HepG2 (cell line): Measurements from ENCODE around the gene PLEKHG4B. TPM values are rescaled to one million over a fixed set of nuclear protein-coding genes. Genes with fewer than 3 reads are reported as not detected.

Source experiments
- NFKBIZ ChIP-seq: IDR thresholded peaks from 2 replicates; pipeline ENCODE4 v1.6.1; 2018; ENCODE audit warnings: missing genetic modification reagents, missing compliant biosample characterization
- ZNF652 ChIP-seq: IDR thresholded peaks from 2 replicates; pipeline ENCODE4 v1.6.1; 2016; ENCODE audit warnings: low read depth, borderline replicate concordance
- ZNF841 ChIP-seq: sonication (generic); formaldehyde crosslinking; IDR thresholded peaks from 2 replicates; pipeline ENCODE4 v1.8.1; 2023; ENCODE audit warnings: missing genetic modification reagents, borderline replicate concordance
- polyA plus RNA-seq, 8 experiments: library from polyadenylated mRNA; depleted of rRNA in 3 of 8; stranded (reverse) in 7 of 8; unstranded in 1 of 8; fragments of >200 nt; fragmentation: Illumina TruSeq in 4 of 8; extraction: Trizol in 4 of 8; gene quantifications; 2 replicates each; pipeline versions ENCODE4 v1.2.1 to v1.2.3, GENCODE V29; 2011 to 2016; ENCODE audit warnings: low read depth in 4 of 8, missing spikeins in 1 of 8, mixed read lengths in 1 of 8; ENCODE audit not compliant: insufficient read depth in 1 of 8
- total RNA-seq, 5 experiments: library from RNA; depleted of rRNA; stranded (reverse); fragments of >200 nt; fragmentation: Illumina TruSeq; extraction: Trizol; gene quantifications; 2 replicates each; pipeline ENCODE4 v1.2.3, GENCODE V29; 2016; ENCODE audit warnings: low read depth in 1 of 5
- TF ChIP-seq, protein P1 (sequence below): sonication (generic); formaldehyde crosslinking; IDR thresholded peaks from 2 replicates; pipeline ENCODE4 v1.5.0; 2020; ENCODE audit warnings: mild to moderate bottlenecking, missing genetic modification reagents, borderline replicate concordance
- TF ChIP-seq, protein P2 (sequence below): sonication (generic); formaldehyde crosslinking; IDR thresholded peaks from 2 replicates; pipeline ENCODE4 v1.5.0; 2020; ENCODE audit warnings: missing genetic modification reagents
- TF ChIP-seq, protein P3 (sequence below): sonication (generic); formaldehyde crosslinking; IDR thresholded peaks from 2 replicates; pipeline ENCODE4 v1.8.1; 2023; ENCODE audit warnings: mild to moderate bottlenecking, missing genetic modification reagents
- TF ChIP-seq, protein P4 (sequence below): fragments of 450-650 bp; IDR thresholded peaks from 2 replicates; pipeline ENCODE4 v1.6.1; 2016
- TF ChIP-seq, protein P5 (sequence below): sonication (generic); formaldehyde crosslinking; IDR thresholded peaks from 2 replicates; pipeline ENCODE4 v1.5.0; 2020; ENCODE audit warnings: missing genetic modification reagents

PLEKHG4B gene
- total and polyA plus RNA-seq, 2 of the 13 experiments (the other 11 are each of a cell fraction or from before 2014, with no cell fraction given) = 0.09 TPM; not detected in 1

DNA sequence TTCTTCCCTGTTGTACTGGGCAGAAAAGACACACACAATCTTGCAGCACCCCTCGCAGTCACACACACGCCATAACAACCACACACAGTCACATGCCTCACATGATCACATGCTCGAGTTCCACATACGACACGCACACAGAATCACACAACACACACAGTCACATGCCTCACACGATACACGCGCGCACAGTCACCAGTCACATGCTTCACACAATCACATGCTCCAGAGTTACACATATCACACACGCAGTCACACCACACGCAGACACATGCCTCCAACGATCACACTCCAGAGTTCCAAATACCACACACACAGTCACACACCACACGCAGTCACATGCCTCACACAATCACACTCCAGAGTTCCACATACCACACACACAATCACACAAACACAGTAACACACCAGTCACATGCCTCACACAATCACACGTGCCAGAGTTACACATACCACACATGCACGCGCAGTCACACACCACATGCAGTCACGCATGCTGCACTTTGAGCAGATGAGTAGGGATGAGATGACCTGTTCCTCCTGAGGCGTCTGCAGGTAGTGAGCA is 50.4 kb downstream of the PLEKHG4B start (continued):
- TF ChIP-seq, protein P1, sequence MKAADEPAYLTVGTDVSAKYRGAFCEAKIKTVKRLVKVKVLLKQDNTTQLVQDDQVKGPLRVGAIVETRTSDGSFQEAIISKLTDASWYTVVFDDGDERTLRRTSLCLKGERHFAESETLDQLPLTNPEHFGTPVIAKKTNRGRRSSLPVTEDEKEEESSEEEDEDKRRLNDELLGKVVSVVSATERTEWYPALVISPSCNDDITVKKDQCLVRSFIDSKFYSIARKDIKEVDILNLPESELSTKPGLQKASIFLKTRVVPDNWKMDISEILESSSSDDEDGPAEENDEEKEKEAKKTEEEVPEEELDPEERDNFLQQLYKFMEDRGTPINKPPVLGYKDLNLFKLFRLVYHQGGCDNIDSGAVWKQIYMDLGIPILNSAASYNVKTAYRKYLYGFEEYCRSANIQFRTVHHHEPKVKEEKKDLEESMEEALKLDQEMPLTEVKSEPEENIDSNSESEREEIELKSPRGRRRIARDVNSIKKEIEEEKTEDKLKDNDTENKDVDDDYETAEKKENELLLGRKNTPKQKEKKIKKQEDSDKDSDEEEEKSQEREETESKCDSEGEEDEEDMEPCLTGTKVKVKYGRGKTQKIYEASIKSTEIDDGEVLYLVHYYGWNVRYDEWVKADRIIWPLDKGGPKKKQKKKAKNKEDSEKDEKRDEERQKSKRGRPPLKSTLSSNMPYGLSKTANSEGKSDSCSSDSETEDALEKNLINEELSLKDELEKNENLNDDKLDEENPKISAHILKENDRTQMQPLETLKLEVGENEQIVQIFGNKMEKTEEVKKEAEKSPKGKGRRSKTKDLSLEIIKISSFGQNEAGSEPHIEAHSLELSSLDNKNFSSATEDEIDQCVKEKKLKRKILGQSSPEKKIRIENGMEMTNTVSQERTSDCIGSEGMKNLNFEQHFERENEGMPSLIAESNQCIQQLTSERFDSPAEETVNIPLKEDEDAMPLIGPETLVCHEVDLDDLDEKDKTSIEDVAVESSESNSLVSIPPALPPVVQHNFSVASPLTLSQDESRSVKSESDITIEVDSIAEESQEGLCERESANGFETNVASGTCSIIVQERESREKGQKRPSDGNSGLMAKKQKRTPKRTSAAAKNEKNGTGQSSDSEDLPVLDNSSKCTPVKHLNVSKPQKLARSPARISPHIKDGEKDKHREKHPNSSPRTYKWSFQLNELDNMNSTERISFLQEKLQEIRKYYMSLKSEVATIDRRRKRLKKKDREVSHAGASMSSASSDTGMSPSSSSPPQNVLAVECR = 0 out of 2 replicates have a peak, but pooled peaks have one; percentile 16
- TF ChIP-seq NFKBIZ (CRISPR knock-in tag) (no peak), ZNF841 (no peak), ZNF652 (CRISPR knock-in tag) (no peak)
- TF ChIP-seq, protein P2, sequence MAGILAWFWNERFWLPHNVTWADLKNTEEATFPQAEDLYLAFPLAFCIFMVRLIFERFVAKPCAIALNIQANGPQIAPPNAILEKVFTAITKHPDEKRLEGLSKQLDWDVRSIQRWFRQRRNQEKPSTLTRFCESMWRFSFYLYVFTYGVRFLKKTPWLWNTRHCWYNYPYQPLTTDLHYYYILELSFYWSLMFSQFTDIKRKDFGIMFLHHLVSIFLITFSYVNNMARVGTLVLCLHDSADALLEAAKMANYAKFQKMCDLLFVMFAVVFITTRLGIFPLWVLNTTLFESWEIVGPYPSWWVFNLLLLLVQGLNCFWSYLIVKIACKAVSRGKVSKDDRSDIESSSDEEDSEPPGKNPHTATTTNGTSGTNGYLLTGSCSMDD (CRISPR knock-in tag) = no peak
- TF ChIP-seq, protein P3, sequence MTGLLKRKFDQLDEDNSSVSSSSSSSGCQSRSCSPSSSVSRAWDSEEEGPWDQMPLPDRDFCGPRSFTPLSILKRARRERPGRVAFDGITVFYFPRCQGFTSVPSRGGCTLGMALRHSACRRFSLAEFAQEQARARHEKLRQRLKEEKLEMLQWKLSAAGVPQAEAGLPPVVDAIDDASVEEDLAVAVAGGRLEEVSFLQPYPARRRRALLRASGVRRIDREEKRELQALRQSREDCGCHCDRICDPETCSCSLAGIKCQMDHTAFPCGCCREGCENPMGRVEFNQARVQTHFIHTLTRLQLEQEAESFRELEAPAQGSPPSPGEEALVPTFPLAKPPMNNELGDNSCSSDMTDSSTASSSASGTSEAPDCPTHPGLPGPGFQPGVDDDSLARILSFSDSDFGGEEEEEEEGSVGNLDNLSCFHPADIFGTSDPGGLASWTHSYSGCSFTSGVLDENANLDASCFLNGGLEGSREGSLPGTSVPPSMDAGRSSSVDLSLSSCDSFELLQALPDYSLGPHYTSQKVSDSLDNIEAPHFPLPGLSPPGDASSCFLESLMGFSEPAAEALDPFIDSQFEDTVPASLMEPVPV (CRISPR knock-in tag) = no peak
- TF ChIP-seq, protein P4, sequence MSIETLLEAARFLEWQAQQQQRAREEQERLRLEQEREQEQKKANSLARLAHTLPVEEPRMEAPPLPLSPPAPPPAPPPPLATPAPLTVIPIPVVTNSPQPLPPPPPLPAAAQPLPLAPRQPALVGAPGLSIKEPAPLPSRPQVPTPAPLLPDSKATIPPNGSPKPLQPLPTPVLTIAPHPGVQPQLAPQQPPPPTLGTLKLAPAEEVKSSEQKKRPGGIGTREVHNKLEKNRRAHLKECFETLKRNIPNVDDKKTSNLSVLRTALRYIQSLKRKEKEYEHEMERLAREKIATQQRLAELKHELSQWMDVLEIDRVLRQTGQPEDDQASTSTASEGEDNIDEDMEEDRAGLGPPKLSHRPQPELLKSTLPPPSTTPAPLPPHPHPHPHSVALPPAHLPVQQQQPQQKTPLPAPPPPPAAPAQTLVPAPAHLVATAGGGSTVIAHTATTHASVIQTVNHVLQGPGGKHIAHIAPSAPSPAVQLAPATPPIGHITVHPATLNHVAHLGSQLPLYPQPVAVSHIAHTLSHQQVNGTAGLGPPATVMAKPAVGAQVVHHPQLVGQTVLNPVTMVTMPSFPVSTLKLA = peak; percentile 88
- TF ChIP-seq, protein P5, sequence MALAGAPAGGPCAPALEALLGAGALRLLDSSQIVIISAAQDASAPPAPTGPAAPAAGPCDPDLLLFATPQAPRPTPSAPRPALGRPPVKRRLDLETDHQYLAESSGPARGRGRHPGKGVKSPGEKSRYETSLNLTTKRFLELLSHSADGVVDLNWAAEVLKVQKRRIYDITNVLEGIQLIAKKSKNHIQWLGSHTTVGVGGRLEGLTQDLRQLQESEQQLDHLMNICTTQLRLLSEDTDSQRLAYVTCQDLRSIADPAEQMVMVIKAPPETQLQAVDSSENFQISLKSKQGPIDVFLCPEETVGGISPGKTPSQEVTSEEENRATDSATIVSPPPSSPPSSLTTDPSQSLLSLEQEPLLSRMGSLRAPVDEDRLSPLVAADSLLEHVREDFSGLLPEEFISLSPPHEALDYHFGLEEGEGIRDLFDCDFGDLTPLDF = no peak
